ENCODE data around the gene SPIB.

The SPIB gene

GRCh38 chr19:50392759-50393158, 26.0 kb upstream of the SPIB start:
- no peak for DNase-seq

- no peak for DNase-seq
These were observed 25.1 kb upstream of the SPIB start for GRCh38 chr19:50393589-50393988.

- DNase-seq = no peak
These were observed 24.7 kb upstream of the SPIB start for GRCh38 chr19:50394017-50394416.

GRCh38 chr19:50398675-50399367, 19.9 kb upstream of the SPIB start:
- no peak for DNase-seq

- DNase-seq = no peak
These were observed 19.4 kb upstream of the SPIB start for GRCh38 chr19:50399368-50399745.

GRCh38 chr19:50401605-50402450, 16.9 kb upstream of the SPIB start:
- DNase-seq = no peak

GRCh38 chr19:50402544-50403301, 16.0 kb upstream of the SPIB start:
- DNase-seq = no peak

GRCh38 chr19:50406156-50406820, 12.4 kb upstream of the SPIB start:
- no peak for DNase-seq

- DNase-seq = no peak
These were observed 11.9 kb upstream of the SPIB start for GRCh38 chr19:50406829-50407228.

GRCh38 chr19:50409347-50409746, 9.4 kb upstream of the SPIB start:
- DNase-seq = no peak

GRCh38 chr19:50410109-50410508, 8.6 kb upstream of the SPIB start:
- DNase-seq = no peak

GRCh38 chr19:50412419-50412818, 6.3 kb upstream of the SPIB start:
- DNase-seq = no peak

- no peak for DNase-seq
These were observed 5.6 kb upstream of the SPIB start for GRCh38 chr19:50413096-50413495.

- no peak for DNase-seq
These were observed 5.2 kb upstream of the SPIB start for GRCh38 chr19:50413531-50413930.

GRCh38 chr19:50414864-50415660, 3.7 kb upstream of the SPIB start:
- DNase-seq = peak; percentile 72

GRCh38 chr19:50415661-50416033, 3.1 kb upstream of the SPIB start:
- DNase-seq = no peak

GRCh38 chr19:50416034-50416977, 2.4 kb upstream of the SPIB start:
- DNase-seq = no peak

- DNase-seq = no peak
These were observed 1.3 kb upstream of the SPIB start for GRCh38 chr19:50417111-50418081.

GRCh38 chr19:50419022-50419579, 363 bp downstream of the SPIB start:
- DNase-seq = no peak
